GM12878 (cell line): ENCODE measurements around the gene LIPK. TPM values are rescaled to one million over a fixed set of nuclear protein-coding genes. Genes with fewer than 3 reads are reported as not detected.

Source experiments
- ATAC-seq: fragments of 200-7000 bp; cut with Tn5 transposase; 3 replicates; pipeline ENCODE4 v1.9.1; 2020; ENCODE audit warnings: mild to moderate bottlenecking, moderate library complexity
- BruUV-seq: library from RNA; stranded (reverse); fragments of 400-500 nt; replicated peaks from 2 replicates; lab custom pipeline; 2021; lab: Mats Ljungman, UMichigan
- CTCF ChIA-PET: fragments of 300-600 bp; sonication (Branson Sonifier 250); formaldehyde crosslinking; extraction: SDS; loops from one replicate; lab custom pipeline; 2021; ENCODE audit warnings: inconsistent platforms; lab: Yijun Ruan, JAX
- POLR2A ChIA-PET: fragments of 350-600 bp; formaldehyde crosslinking; extraction: SDS; loops from one replicate; lab custom pipeline; 2021; ENCODE audit warnings: inconsistent platforms; lab: Charles Lee
- RAD21 ChIA-PET: fragments of 300-600 bp; sonication (Branson Sonifier 250); formaldehyde crosslinking; loops from one replicate; lab custom pipeline; 2023; ENCODE audit warnings: antibody characterized with exemption; ENCODE audit not compliant: unreplicated experiment; lab: Charles Lee
- SMC1A ChIA-PET: fragments of 300-600 bp; sonication (Branson Sonifier 250); formaldehyde crosslinking; loops from one replicate; lab custom pipeline; 2023; ENCODE audit not compliant: unreplicated experiment, uncharacterized antibody; lab: Charles Lee
- DNase-seq: peaks from one replicate; pipeline ENCODE4 v3.0.0-alpha.2; 2011; ENCODE audit warnings: low read depth, low spot score
- FAIRE-seq: peaks from 3 replicates; lab custom pipeline; 2011; peaks lifted over from hg19 to GRCh38; lab: Jason Lieb, UNC
- H2AFZ ChIP-seq: 2 replicates; pipeline ENCODE4 v1.6.0; 2011; ENCODE audit warnings: low read depth, low read length, control low read depth; ENCODE audit not compliant: control insufficient read depth
- H3K27ac ChIP-seq: 2 replicates; pipeline ENCODE4 v1.5.1; 2011; ENCODE audit warnings: control low read depth; ENCODE audit not compliant: control insufficient read depth, insufficient read depth
- H3K27me3 ChIP-seq, 2 experiments: replicated peaks in 1 of 2; 2 replicates each; pipeline versions ENCODE4 v1.6.0 to v1.6.1; 2011; ENCODE audit warnings: low read length in 1 of 2; ENCODE audit not compliant: control insufficient read depth in 2 of 2, insufficient read depth in 2 of 2
- H3K36me3 ChIP-seq, 2 experiments: 2 replicates each; pipeline ENCODE4 v1.5.1; 2011; ENCODE audit warnings: low read length in 1 of 2; ENCODE audit not compliant: control insufficient read depth in 2 of 2, insufficient read depth in 2 of 2
- H3K4me1 ChIP-seq: 2 replicates; pipeline ENCODE4 v1.6.1; 2011; ENCODE audit warnings: mild to moderate bottlenecking, low read length, moderate library complexity, mixed read lengths; ENCODE audit not compliant: control insufficient read depth, insufficient read depth
- H3K4me2 ChIP-seq: 2 replicates; pipeline ENCODE4 v1.6.0; 2011; ENCODE audit warnings: control low read depth; ENCODE audit not compliant: control insufficient read depth, insufficient read depth
- H3K4me3 ChIP-seq: fragments of 200-600 bp; sonication (generic); 2 replicates; pipeline ENCODE4 v1.5.1; 2016
- H3K79me2 ChIP-seq: 2 replicates; pipeline ENCODE4 v1.6.0; 2011; ENCODE audit warnings: low read length; ENCODE audit not compliant: control insufficient read depth, insufficient read depth
- H3K9ac ChIP-seq: 2 replicates; pipeline ENCODE4 v1.8.0; 2011; ENCODE audit warnings: low read length, control low read depth, mixed read lengths; ENCODE audit not compliant: control insufficient read depth, insufficient read depth
- H3K9me3 ChIP-seq: replicated peaks from 3 replicates; pipeline ENCODE4 v1.5.1; 2011; ENCODE audit warnings: mild to moderate bottlenecking, low read length; ENCODE audit not compliant: control insufficient read depth, insufficient read depth
- H4K20me1 ChIP-seq: 2 replicates; pipeline ENCODE4 v1.6.0; 2011; ENCODE audit not compliant: control insufficient read depth, insufficient read depth
- BCL3 ChIP-seq: IDR thresholded peaks from 2 replicates; pipeline ENCODE4 v1.6.1; 2011; ENCODE audit warnings: borderline replicate concordance, low read depth, mild to moderate bottlenecking, moderate library complexity, low read length; ENCODE audit not compliant: insufficient read depth, poor library complexity, severe bottlenecking
- CBX3 ChIP-seq: fragments of 200-600 bp; sonication (generic); IDR thresholded peaks from 2 replicates; pipeline ENCODE4 v1.6.1; 2016; ENCODE audit warnings: low read depth, borderline replicate concordance
- ELK1 ChIP-seq: IDR thresholded peaks from 2 replicates; pipeline ENCODE4 v1.6.1; 2012; ENCODE audit warnings: low read depth, low read length, improper control_type of control experiment
- HDAC2 ChIP-seq: fragments of 200-600 bp; sonication (generic); IDR thresholded peaks from 2 replicates; pipeline ENCODE4 v1.6.1; 2017
- IRF3 ChIP-seq: fragments of 450-650 bp; IDR thresholded peaks from 2 replicates; pipeline ENCODE4 v1.6.1; 2014; ENCODE audit warnings: mild to moderate bottlenecking
- MYB ChIP-seq: fragments of 150-350 bp; IDR thresholded peaks from 2 replicates; pipeline ENCODE4 v1.6.1; 2014; ENCODE audit warnings: mild to moderate bottlenecking, low read depth, low read length, borderline replicate concordance
- NFIC ChIP-seq: IDR thresholded peaks from 2 replicates; pipeline ENCODE4 v1.6.1; 2012; ENCODE audit warnings: low read depth, mild to moderate bottlenecking, inconsistent platforms, low read length, moderate library complexity
- PAX5 ChIP-seq: IDR thresholded peaks from 2 replicates; pipeline ENCODE4 v1.6.1; 2011; ENCODE audit warnings: low read depth, low read length, borderline replicate concordance
- PKNOX1 ChIP-seq: fragments of 450-650 bp; IDR thresholded peaks from 2 replicates; pipeline ENCODE4 v1.6.1; 2016; ENCODE audit warnings: mild to moderate bottlenecking
- SMAD5 ChIP-seq: IDR thresholded peaks from 2 replicates; pipeline ENCODE4 v1.6.1; 2016; ENCODE audit warnings: antibody characterized with exemption, low read depth
- SP1 ChIP-seq: IDR thresholded peaks from one replicate; pipeline ENCODE4 v1.6.1; 2011; ENCODE audit warnings: low read depth, low read length
- ZBTB4 ChIP-seq: fragments of 450-650 bp; formaldehyde crosslinking; IDR thresholded peaks from 2 replicates; pipeline ENCODE4 v1.4.0; 2022; ENCODE audit warnings: mild to moderate bottlenecking, moderate library complexity
- ZNF24 ChIP-seq: fragments of 450-650 bp; IDR thresholded peaks from 2 replicates; pipeline ENCODE4 v1.6.1; 2017; ENCODE audit warnings: antibody characterized with exemption, mild to moderate bottlenecking
- ZNF274 ChIP-seq: IDR thresholded peaks from one replicate; pipeline ENCODE4 v1.8.0; 2011; ENCODE audit not compliant: insufficient read length, insufficient read depth
- WGBS: methylation state at CpG from one replicate; pipeline ENCODE4 v1.1.6; 2016; ENCODE audit warnings: low lambda C conversion rate; ENCODE audit not compliant: insufficient replicate concordance, insufficient coverage; ENCODE audit errors: missing lambda C conversion rate; 5-methylcytosine and 5-hydroxymethylcytosine counted together
- in situ Hi-C: fragments of 300-500 bp; cut with MboI; formaldehyde crosslinking; loops from 9 replicates; pipeline ENCODE4 v1.14.3; 2018; ENCODE audit warnings: mixed read lengths
- intact Hi-C: fragments of 100-400 bp; cut with micrococcal nuclease; formaldehyde crosslinking; loops from one replicate; pipeline ENCODE4 v1.14.2; 2022; ENCODE audit not compliant: unreplicated experiment
- polyA plus RNA-seq, 11 experiments: library from polyadenylated mRNA; depleted of rRNA in 4 of 11; unstranded in 6 of 11; stranded (reverse) in 5 of 11; fragments of >200 nt; fragmentation: Nextera tagmentation in 4 of 11; fragmentation: Illumina TruSeq in 1 of 11; extraction: Ambion mirVana in 4 of 11; extraction: Trizol in 1 of 11; gene quantifications; 1 replicate in 1 of 11; 2 replicates in 10 of 11; pipeline versions ENCODE4 v1.2.1 to v1.2.3, GENCODE V29; 2011 to 2016; ENCODE audit warnings: inconsistent platforms in 2 of 11, missing spikeins in 2 of 11, low read depth in 1 of 11
- total RNA-seq, 4 experiments: library from RNA; depleted of rRNA in 3 of 4; stranded (reverse); fragments of >200 nt in 3 of 4; fragmentation: Illumina TruSeq in 1 of 4; extraction: Trizol in 1 of 4; gene quantifications; 2 replicates each; pipeline versions ENCODE4 v1.2.1 to v1.2.3, GENCODE V29; 2013 to 2021

The LIPK gene
- total and polyA plus RNA-seq, 10 of the 15 experiments (the other 5 are each of a cell fraction or from before 2014, with no cell fraction given): not detected

GRCh38 chr10:88668465-88668864 is 37.6 kb upstream of the LIPK start:
- Histone ChIP-seq H3K9ac (no peak overlapping the region), H3K4me2 (no peak overlapping the region), H3K27me3 (no peaks in the 10 kb centered on the region; a peak in 1 of 4 replicates), H3K79me2 (no peaks in the 10 kb centered on the region), H3K27ac (no peak overlapping the region), H4K20me1 (no peaks in the 10 kb centered on the region), H2AFZ (no peak overlapping the region), H3K4me1 (no peaks in the 10 kb centered on the region), H3K9me3 (no peaks in the 10 kb centered on the region), H3K36me3 (no peaks in the 10 kb centered on the region)
- POLR2A ChIA-PET: no interaction called here
- ATAC-seq (no peak), DNase-seq (no peak)
- intact Hi-C loops (no loop called here), in situ Hi-C loops (no loop called here)
- 95% methylated on average over 1 of the region's 1 CpG for WGBS
- BruUV-seq: no TSS peak
- RAD21 ChIA-PET: no interaction called here
- CTCF ChIA-PET: interaction anchor here (1.5 kb wide), 1 partner anchor 19 kb away, joined by 6 read pairs; no protein-coding TSS in a partner anchor
- TF ChIP-seq ZNF24: no peak
- no peak for TF ChIP-seq SP1
- TF ChIP-seq SMAD5: no peak
- no peak for TF ChIP-seq PAX5
- TF ChIP-seq MYB: no peak
- TF ChIP-seq BCL3: no peak
- no peak for TF ChIP-seq NFIC
- no peak for TF ChIP-seq CBX3
- TF ChIP-seq PKNOX1: no peak
- no peak for TF ChIP-seq ELK1
- no peak for TF ChIP-seq HDAC2
- TF ChIP-seq IRF3: no peak
- TF ChIP-seq ZNF274: no peak
- TF ChIP-seq ZBTB4 (CRISPR knock-in tag): no peak
- TF ChIP-seq, all 136 proteins: peak for 0
- H3K4me3 ChIP-seq: no peak overlapping the region
- SMC1A ChIA-PET: interaction anchor here (0.7 kb wide), 1 partner anchor 20 kb away, joined by 3 read pairs; no protein-coding TSS in a partner anchor
- no peak for FAIRE-seq
